CD14-positive monocyte (primary cell): ENCODE results near the gene COL20A1. TPM values are rescaled to one million over a fixed set of nuclear protein-coding genes. Genes with fewer than 3 reads are reported as not detected.

ENCODE experiments used
- DNase-seq, 3 donors: peaks; one replicate each; pipeline ENCODE4 v3.0.0-alpha.2; 2011 to 2022
- H2AFZ ChIP-seq: 2 replicates; pipeline ENCODE4 v1.6.0; 2012; ENCODE audit warnings: mild to moderate bottlenecking, low read depth, low read length, inconsistent platforms; ENCODE audit not compliant: insufficient read depth, poor library complexity, severe bottlenecking
- H3K27ac ChIP-seq, 2 donors: 1 replicate in 1 of 2; 2 replicates in 1 of 2; pipeline ENCODE4 v1.5.1; 2012 to 2013; ENCODE audit warnings: low read length in 2 of 2, control low read depth in 1 of 2, inconsistent platforms in 1 of 2, low read depth in 1 of 2, mild to moderate bottlenecking in 1 of 2
- H3K27me3 ChIP-seq, 2 donors: one replicate each; pipeline versions ENCODE4 v1.6.0 to v1.6.1; 2011 to 2013; ENCODE audit warnings: low read length in 2 of 2; ENCODE audit not compliant: control insufficient read depth in 2 of 2, insufficient read depth in 2 of 2
- H3K36me3 ChIP-seq, 2 donors: replicated peaks in 1 of 2; 1 replicate in 1 of 2; 2 replicates in 1 of 2; pipeline versions ENCODE4 v1.5.1 to v1.6.1; 2012 to 2013; ENCODE audit warnings: low read length in 2 of 2, control low read depth in 1 of 2, inconsistent platforms in 1 of 2, mild to moderate bottlenecking in 1 of 2; ENCODE audit not compliant: insufficient read depth in 2 of 2, control insufficient read depth in 1 of 2
- H3K4me1 ChIP-seq, 2 donors: 1 replicate in 1 of 2; 2 replicates in 1 of 2; pipeline versions ENCODE4 v1.5.1 to v1.6.1; 2012 to 2013; ENCODE audit warnings: low read length in 2 of 2, control low read depth in 1 of 2, inconsistent platforms in 1 of 2, mild to moderate bottlenecking in 1 of 2, moderate library complexity in 1 of 2; ENCODE audit not compliant: insufficient read depth in 2 of 2, control insufficient read depth in 1 of 2
- H3K4me2 ChIP-seq: replicated peaks from 2 replicates; pipeline ENCODE3; 2012; ENCODE audit warnings: low read length, moderate library complexity, mild to moderate bottlenecking; ENCODE audit not compliant: poor library complexity, severe bottlenecking; ENCODE audit errors: extremely low read depth
- H3K4me3 ChIP-seq, 3 experiments: fragments of 200-600 bp in 1 of 3; sonication (generic) in 1 of 3; replicated peaks in 1 of 3; 1 replicate in 2 of 3; 2 replicates in 1 of 3; pipeline ENCODE4 v1.5.1; 2011 to 2013; ENCODE audit warnings: low read length in 3 of 3, mild to moderate bottlenecking in 3 of 3, control low read depth in 2 of 3, low read depth in 2 of 3, inconsistent platforms in 1 of 3, moderate library complexity in 1 of 3
- H3K79me2 ChIP-seq: 2 replicates; pipeline ENCODE4 v1.6.0; 2012; ENCODE audit warnings: mild to moderate bottlenecking, control low read depth, inconsistent platforms, low read length, moderate library complexity; ENCODE audit not compliant: insufficient read depth
- H3K9ac ChIP-seq: 2 replicates; pipeline ENCODE4 v1.6.0; 2017; ENCODE audit warnings: low read length, mild to moderate bottlenecking; ENCODE audit not compliant: insufficient read depth, poor library complexity, severe bottlenecking
- H3K9me3 ChIP-seq, 2 donors: replicated peaks in 1 of 2; 1 replicate in 1 of 2; 2 replicates in 1 of 2; pipeline versions ENCODE4 v1.5.1 to v1.6.1; 2012 to 2013; ENCODE audit warnings: low read length in 2 of 2, control low read depth in 1 of 2; ENCODE audit not compliant: control insufficient read depth in 1 of 2, insufficient read depth in 1 of 2
- H4K20me1 ChIP-seq: 2 replicates; pipeline ENCODE4 v1.6.0; 2012; ENCODE audit warnings: mild to moderate bottlenecking, low read length, control low read depth, moderate library complexity; ENCODE audit not compliant: insufficient read depth
- H3K27ac Mint-ChIP-seq, 7 donors: one replicate each; pipeline ENCODE4 v1.8.0; 2020; ENCODE audit warnings: mild to moderate bottlenecking in 7 of 7, mixed read lengths in 7 of 7, moderate library complexity in 6 of 7, inconsistent platforms in 2 of 7
- H3K27me3 Mint-ChIP-seq, 3 donors: one replicate each; pipeline ENCODE4 v1.8.0; 2021 to 2022; ENCODE audit warnings: low read depth in 3 of 3, mild to moderate bottlenecking in 3 of 3, mixed read lengths in 3 of 3, moderate library complexity in 3 of 3, inconsistent platforms in 1 of 3
- H3K36me3 Mint-ChIP-seq, 2 donors: one replicate each; pipeline ENCODE4 v1.8.0; 2020; ENCODE audit warnings: mixed read lengths in 2 of 2, inconsistent platforms in 1 of 2, mild to moderate bottlenecking in 1 of 2
- H3K4me1 Mint-ChIP-seq: one replicate; pipeline ENCODE4 v1.8.0; 2020; ENCODE audit warnings: mild to moderate bottlenecking, mixed read lengths
- H3K4me3 Mint-ChIP-seq, 2 donors: one replicate each; pipeline ENCODE4 v1.8.0; 2020; ENCODE audit warnings: mild to moderate bottlenecking in 2 of 2, mixed read lengths in 2 of 2, moderate library complexity in 1 of 2
- H3K9me3 Mint-ChIP-seq, 7 donors: one replicate each; pipeline ENCODE4 v1.8.0; 2020 to 2022; ENCODE audit warnings: mixed read lengths in 7 of 7, mild to moderate bottlenecking in 6 of 7, moderate library complexity in 6 of 7, inconsistent platforms in 2 of 7
- CTCF ChIP-seq: fragments of 200-600 bp; IDR thresholded peaks from one replicate; pipeline ENCODE4 v1.8.0; 2022; ENCODE audit warnings: antibody characterized with exemption, mild to moderate bottlenecking
- WGBS: methylation state at CpG from one replicate; pipeline ENCODE4 v1.1.5; 2013; ENCODE audit warnings: missing lambda C conversion rate; ENCODE audit not compliant: insufficient coverage; 5-methylcytosine and 5-hydroxymethylcytosine counted together
- intact Hi-C, 2 donors: fragments of 100-400 bp; cut with micrococcal nuclease; formaldehyde crosslinking; loops; one replicate each; pipeline versions ENCODE4 v1.15.0 to v1.15.1; 2023
- polyA plus RNA-seq, 3 donors: library from polyadenylated mRNA; depleted of rRNA in 1 of 3; unstranded in 2 of 3; stranded (reverse) in 1 of 3; fragments of 300-500 nt in 2 of 3; fragments of >200 nt in 1 of 3; fragmentation: Illumina TruSeq in 2 of 3; gene quantifications; 1 replicate in 2 of 3; 2 replicates in 1 of 3; pipeline ENCODE4 v1.2.3, GENCODE V29; 2012 to 2021

COL20A1 gene
- polyA plus RNA-seq, 3 donors = not detected

- WGBS = 90% methylated on average over 17 of the region's 17 CpGs
- no peak for TF ChIP-seq CTCF
- peaks cover 50 to 89% of the 10 kb centered on the region in 2 donors for H3K36me3 Mint-ChIP-seq
- Histone ChIP-seq H2AFZ (no peak overlapping the region), H3K9ac (no peak overlapping the region), H3K4me3 (no peak overlapping the region), H3K9me3 (no peaks in the 10 kb centered on the region), H3K27ac (no peak overlapping the region), H3K27me3 (no peaks in the 10 kb centered on the region), H3K4me1 (no peaks in the 10 kb centered on the region), H4K20me1 (peaks cover 26% of the 10 kb centered on the region), H3K79me2 (no peaks in the 10 kb centered on the region), H3K36me3 (peaks cover 76 to 95% of the 10 kb centered on the region in 2 donors), H3K4me2 (no peak overlapping the region)
- intact Hi-C loops = no loop called here
- H3K27ac Mint-ChIP-seq = peak overlapping the region in 1 of 7 donors; percentile 41
- no peak overlapping the region for H3K4me3 Mint-ChIP-seq
- DNase-seq = no peak
- H3K9me3 Mint-ChIP-seq = no peaks in the 10 kb centered on the region
- H3K4me1 Mint-ChIP-seq = peaks cover 6% of the 10 kb centered on the region
- peaks cover 0 to 2% (median 0%) of the 10 kb centered on the region in 3 donors for H3K27me3 Mint-ChIP-seq
Observed at GRCh38 chr20:63282946-63283345, 10.0 kb upstream of the COL20A1 start.

- H3K4me3 ChIP-seq = no peak overlapping the region
- no peak overlapping the region for H2AFZ ChIP-seq
- Mint-ChIP-seq H3K9me3 (no peaks in the 10 kb centered on the region), H3K36me3 (peaks cover 52 to 89% of the 10 kb centered on the region in 2 donors), H3K4me1 (peaks cover 6% of the 10 kb centered on the region), H3K27me3 (peaks cover 0 to 2% (median 0%) of the 10 kb centered on the region in 3 donors), H3K27ac (peak overlapping the region in 1 of 7 donors; percentile 41), H3K4me3 (no peak overlapping the region)
- no peaks in the 10 kb centered on the region for H3K9me3 ChIP-seq
- H3K4me1 ChIP-seq = no peaks in the 10 kb centered on the region
- intact Hi-C loops = no loop called here
- no peaks in the 10 kb centered on the region for H3K79me2 ChIP-seq
- peaks cover 78 to 95% of the 10 kb centered on the region in 2 donors for H3K36me3 ChIP-seq
- TF ChIP-seq CTCF = no peak
- no peak overlapping the region for H3K4me2 ChIP-seq
- WGBS = 98% methylated on average over 31 of the region's 33 CpGs
- no peak for DNase-seq
- no peak overlapping the region for H3K27ac ChIP-seq
- no peaks in the 10 kb centered on the region for H3K27me3 ChIP-seq
- H3K9ac ChIP-seq = no peak overlapping the region
- H4K20me1 ChIP-seq = peaks cover 20% of the 10 kb centered on the region
Observed at GRCh38 chr20:63283397-63284082, 9.4 kb upstream of the COL20A1 start.
